ENCODE data around the gene ARHGAP26. TPM values are rescaled to one million over a fixed set of nuclear protein-coding genes. Genes with fewer than 3 reads are reported as not detected.

ARHGAP26 gene
- polyA plus RNA-seq, 1 donor from 2014 or later = 0.83 TPM

GRCh38 chr5:143062379-143062778 lies 292.2 kb downstream of the ARHGAP26 start:
- TF ChIP-seq RAD21 (conservative IDR thresholded peaks at IDR 0.05) = no peak
- no peak for TF ChIP-seq EP300 (conservative IDR thresholded peaks at IDR 0.05; ENCODE audit: poor library complexity, severe bottlenecking)
- no peak for TF ChIP-seq MXI1 (conservative IDR thresholded peaks at IDR 0.05; ENCODE audit: poor library complexity, severe bottlenecking)
- no peak for TF ChIP-seq POLR2AphosphoS5 (IDR thresholded peaks at IDR 0.05)
- TF ChIP-seq EZH2 (IDR thresholded peaks at IDR 0.05; ENCODE audit: borderline replicate concordance, insufficient read depth, low read length, poor library complexity, severe bottlenecking) = no peak
- no peak for TF ChIP-seq SMC3 (conservative IDR thresholded peaks at IDR 0.05; ENCODE audit: poor library complexity)
- no peak for TF ChIP-seq REST (IDR thresholded peaks at IDR 0.05; ENCODE audit: borderline replicate concordance)
- no peak for TF ChIP-seq TAF1 (IDR thresholded peaks at IDR 0.05; ENCODE audit: low read depth)
- no peak for TF ChIP-seq CTCF (IDR thresholded peaks at IDR 0.05; ENCODE audit: poor library complexity, severe bottlenecking)
- Histone ChIP-seq H3K36me3 (ENCODE audit: insufficient read depth, low read length) (no peaks in the 10 kb centered on the region), H3K9me3 (ENCODE audit: low read length) (no peaks in the 10 kb centered on the region), H3K4me3 (ENCODE audit: low read length) (no peak overlapping the region), H3K27me3 (ENCODE audit: insufficient read depth, low read depth, low read length) (no peaks in the 10 kb centered on the region), H3K9me2 (ENCODE audit: insufficient read depth, low read length) (no peaks in the 10 kb centered on the region), H3K27ac (ENCODE audit: low read length) (no peak overlapping the region), H3K9ac (ENCODE audit: low read length) (no peak overlapping the region), H4K20me1 (ENCODE audit: insufficient read depth) (no peaks in the 10 kb centered on the region), H3K4me2 (ENCODE audit: low read length) (no peak overlapping the region), H3K79me2 (replicated peaks; ENCODE audit: insufficient read depth, low read length) (no peaks in the 10 kb centered on the region), H2AFZ (ENCODE audit: low read depth, low read length) (no peak overlapping the region), H3F3A (ENCODE audit: insufficient read depth, low read length, poor library complexity, severe bottlenecking) (no peaks in the 10 kb centered on the region)

GRCh38 chr5:143063175-143063970 lies 293.2 kb downstream of the ARHGAP26 start:
- Histone ChIP-seq H3K79me2 (replicated peaks; ENCODE audit: insufficient read depth, low read length) (no peaks in the 10 kb centered on the region), H3K36me3 (ENCODE audit: insufficient read depth, low read length) (no peaks in the 10 kb centered on the region), H3K27me3 (ENCODE audit: insufficient read depth, low read depth, low read length) (no peaks in the 10 kb centered on the region), H3F3A (ENCODE audit: insufficient read depth, low read length, poor library complexity, severe bottlenecking) (no peaks in the 10 kb centered on the region), H3K9me3 (ENCODE audit: low read length) (no peaks in the 10 kb centered on the region), H3K4me3 (ENCODE audit: low read length) (no peak overlapping the region), H3K27ac (ENCODE audit: low read length) (no peak overlapping the region), H3K9ac (ENCODE audit: low read length) (no peak overlapping the region), H3K4me2 (ENCODE audit: low read length) (no peak overlapping the region), H3K9me2 (ENCODE audit: insufficient read depth, low read length) (no peaks in the 10 kb centered on the region), H4K20me1 (ENCODE audit: insufficient read depth) (no peaks in the 10 kb centered on the region), H2AFZ (ENCODE audit: low read depth, low read length) (no peak overlapping the region)
- TF ChIP-seq RAD21 (conservative IDR thresholded peaks at IDR 0.05) = no peak
- no peak for TF ChIP-seq CTCF (IDR thresholded peaks at IDR 0.05; ENCODE audit: poor library complexity, severe bottlenecking)
- TF ChIP-seq SMC3 (conservative IDR thresholded peaks at IDR 0.05; ENCODE audit: poor library complexity) = no peak
- no peak for TF ChIP-seq REST (IDR thresholded peaks at IDR 0.05; ENCODE audit: borderline replicate concordance)
- no peak for TF ChIP-seq EP300 (conservative IDR thresholded peaks at IDR 0.05; ENCODE audit: poor library complexity, severe bottlenecking)
- TF ChIP-seq TAF1 (IDR thresholded peaks at IDR 0.05; ENCODE audit: low read depth) = no peak
- TF ChIP-seq EZH2 (IDR thresholded peaks at IDR 0.05; ENCODE audit: borderline replicate concordance, insufficient read depth, low read length, poor library complexity, severe bottlenecking) = no peak
